Activated CD8-positive, alpha-beta T cell treated with anti-CD3 and anti-CD28 coated beads for 36 hours (primary cell): Measurements from ENCODE around the gene TNP1. TPM values are rescaled to one million over a fixed set of nuclear protein-coding genes. Genes with fewer than 3 reads are reported as not detected.

ENCODE experiments used
- ATAC-seq: fragments of 200-7000 bp; cut with Tn5 transposase; one replicate; pipeline ENCODE4 v1.10.0; 2021; ENCODE audit warnings: mild to moderate bottlenecking, moderate library complexity
- CTCF ChIA-PET: fragments of 350-600 bp; sonication (Branson Sonifier 250); formaldehyde crosslinking; loops from one replicate; lab custom pipeline; 2021; ENCODE audit warnings: antibody characterized with exemption; lab: Charles Lee
- POLR2A ChIA-PET: fragments of 350-600 bp; sonication (Branson Sonifier 250); formaldehyde crosslinking; loops from one replicate; lab custom pipeline; 2021; ENCODE audit warnings: antibody characterized with exemption; lab: Charles Lee
- DNase-seq: peaks from one replicate; pipeline ENCODE4 v3.0.0-alpha.2; 2020
- H3K27ac Mint-ChIP-seq: one replicate; pipeline ENCODE4 v1.8.0; 2021; ENCODE audit warnings: mild to moderate bottlenecking, mixed read lengths
- H3K27me3 Mint-ChIP-seq: one replicate; pipeline ENCODE4 v1.8.0; 2021; ENCODE audit warnings: mixed read lengths
- H3K36me3 Mint-ChIP-seq: one replicate; pipeline ENCODE4 v1.8.0; 2021; ENCODE audit warnings: low read depth, mixed read lengths
- H3K4me1 Mint-ChIP-seq: one replicate; pipeline ENCODE4 v1.8.0; 2021; ENCODE audit warnings: low read depth, mixed read lengths
- H3K4me3 Mint-ChIP-seq: one replicate; pipeline ENCODE4 v1.8.0; 2021; ENCODE audit warnings: mild to moderate bottlenecking, moderate library complexity, mixed read lengths
- H3K9me3 Mint-ChIP-seq: one replicate; pipeline ENCODE4 v1.8.0; 2021; ENCODE audit warnings: mixed read lengths
- CTCF ChIP-seq: fragments of 200-600 bp; IDR thresholded peaks from one replicate; pipeline ENCODE4 v1.8.0; 2022; ENCODE audit warnings: antibody characterized with exemption, mild to moderate bottlenecking
- intact Hi-C: fragments of 100-400 bp; cut with micrococcal nuclease; formaldehyde crosslinking; loops from one replicate; pipeline ENCODE4 v1.10.0; 2022
- total RNA-seq, 2 experiments: library from RNA; stranded (reverse); gene quantifications; one replicate each; pipeline ENCODE4 v1.2.3, GENCODE V29; 2021

Gene TNP1
- total RNA-seq, 2 experiments from 2014 or later, result not detected

- intact Hi-C loops, result no loop called here
- no peak for TF ChIP-seq CTCF
- POLR2A ChIA-PET, result no interaction called here
These were observed 29.2 kb upstream of the TNP1 start for GRCh38 chr2:216888887-216889622.

GRCh38 chr2:216888081-216888480 is 28.2 kb upstream of the TNP1 start:
- Mint-ChIP-seq H3K4me3 (no peak overlapping the region), H3K27ac (no peak overlapping the region), H3K27me3 (peaks cover 1% of the 10 kb centered on the region), H3K36me3 (no peaks in the 10 kb centered on the region), H3K9me3 (no peaks in the 10 kb centered on the region), H3K4me1 (no peaks in the 10 kb centered on the region)
- ATAC-seq (no peak), DNase-seq (no peak)
- ChIA-PET POLR2A (interaction anchor here (0.6 kb wide), 1 partner anchor 874 kb away, joined by 3 read pairs; no protein-coding TSS in a partner anchor), CTCF (no interaction called here)
- TF ChIP-seq CTCF, result no peak
- intact Hi-C loops, result no loop called here

More at GRCh38 chr2:216888887-216889622, 29.2 kb upstream of the TNP1 start:
- Mint-ChIP-seq H3K36me3 (no peaks in the 10 kb centered on the region), H3K4me1 (no peaks in the 10 kb centered on the region), H3K9me3 (no peaks in the 10 kb centered on the region), H3K27me3 (peaks cover 1% of the 10 kb centered on the region), H3K27ac (no peak overlapping the region), H3K4me3 (no peak overlapping the region)
- DNase-seq (no peak), ATAC-seq (no peak)
- CTCF ChIA-PET, result interaction anchor here (0.7 kb wide), 1 partner anchor 20 kb away, joined by 3 read pairs; no protein-coding TSS in a partner anchor

GRCh38 chr2:216887138-216887537 is 27.3 kb upstream of the TNP1 start:
- POLR2A ChIA-PET, result no interaction called here
- Mint-ChIP-seq H3K36me3 (no peaks in the 10 kb centered on the region), H3K4me3 (no peak overlapping the region), H3K4me1 (no peaks in the 10 kb centered on the region), H3K27me3 (peaks cover 1% of the 10 kb centered on the region), H3K27ac (no peak overlapping the region), H3K9me3 (no peaks in the 10 kb centered on the region)
- no peak for TF ChIP-seq CTCF
- CTCF ChIA-PET, result no interaction called here
- ATAC-seq, result no peak
- intact Hi-C loops, result no loop called here
- no peak for DNase-seq

- Mint-ChIP-seq H3K9me3 (no peaks in the 10 kb centered on the region), H3K4me3 (no peak overlapping the region), H3K27ac (no peak overlapping the region), H3K36me3 (no peaks in the 10 kb centered on the region), H3K27me3 (no peaks in the 10 kb centered on the region), H3K4me1 (peaks cover 6% of the 10 kb centered on the region)
- ChIA-PET CTCF (no interaction called here), POLR2A (no interaction called here)
- no peak for DNase-seq
- ATAC-seq, result no peak
- intact Hi-C loops, result no loop called here
- no peak for TF ChIP-seq CTCF
These were observed 25.3 kb upstream of the TNP1 start for GRCh38 chr2:216885117-216885553.

GRCh38 chr2:216884347-216884746 is 24.5 kb upstream of the TNP1 start:
- intact Hi-C loops, result no loop called here

More at GRCh38 chr2:216884347-216884746, 24.5 kb upstream of the TNP1 start:
- TF ChIP-seq CTCF, result no peak
- Mint-ChIP-seq H3K27ac (no peak overlapping the region), H3K36me3 (no peaks in the 10 kb centered on the region), H3K4me1 (peaks cover 12% of the 10 kb centered on the region), H3K4me3 (no peak overlapping the region), H3K27me3 (no peaks in the 10 kb centered on the region), H3K9me3 (no peaks in the 10 kb centered on the region)
- CTCF ChIA-PET, result no interaction called here
- POLR2A ChIA-PET, result interaction anchor here (0.6 kb wide), 1 partner anchor 655 kb away, joined by 3 read pairs; no protein-coding TSS in a partner anchor
- no peak for DNase-seq
- no peak for ATAC-seq
